Upper lobe of left lung (tissue), 6 donors: ENCODE data around the gene CLTC. TPM values are rescaled to one million over a fixed set of nuclear protein-coding genes. Genes with fewer than 3 reads are reported as not detected.

ENCODE experiments used
- ATAC-seq, 2 donors: fragments of 200-7000 bp; cut with Tn5 transposase; one replicate each; pipeline ENCODE4 v1.9.1; 2022; ENCODE audit warnings: mild to moderate bottlenecking in 2 of 2, moderate library complexity in 2 of 2; ENCODE audit not compliant: low FRiP score in 2 of 2
- DNase-seq, 2 donors: peaks; one replicate each; pipeline ENCODE4 v3.0.0-alpha.2; 2019 to 2020
- H3K27ac ChIP-seq, 4 donors: fragments of 200-600 bp; sonication (generic); one replicate each; pipeline ENCODE4 v1.5.1; 2016 to 2019
- H3K27me3 ChIP-seq, 4 donors: fragments of 200-600 bp; sonication (generic); one replicate each; pipeline ENCODE4 v1.5.1; 2017 to 2019
- H3K36me3 ChIP-seq, 4 donors: fragments of 200-600 bp; sonication (generic); one replicate each; pipeline ENCODE4 v1.5.1; 2016 to 2019
- H3K4me1 ChIP-seq, 4 donors: fragments of 200-600 bp; sonication (generic); one replicate each; pipeline ENCODE4 v1.5.1; 2018 to 2019
- H3K4me3 ChIP-seq, 4 donors: fragments of 200-600 bp; sonication (generic); one replicate each; pipeline ENCODE4 v1.5.1; 2017 to 2019; ENCODE audit warnings: mild to moderate bottlenecking in 2 of 4, moderate library complexity in 1 of 4
- H3K9me3 ChIP-seq, 4 donors: fragments of 200-600 bp; sonication (generic); one replicate each; pipeline ENCODE4 v1.5.1; 2018 to 2019
- CTCF ChIP-seq, 6 experiments: fragments of 450-650 bp in 4 of 6; fragments of 200-600 bp in 2 of 6; sonication (generic) in 2 of 6; IDR thresholded peaks; one replicate each; pipeline ENCODE4 v1.5.1; 2016 to 2019; ENCODE audit warnings: antibody characterized with exemption in 6 of 6
- EP300 ChIP-seq, 4 donors: sonication (generic); formaldehyde crosslinking; IDR thresholded peaks; one replicate each; pipeline ENCODE4 v1.5.1; 2017; ENCODE audit warnings: antibody characterized with exemption in 4 of 4, control low read depth in 2 of 4
- POLR2A ChIP-seq, 4 donors: fragments of 450-650 bp; IDR thresholded peaks; one replicate each; pipeline ENCODE4 v1.5.1; 2016 to 2017; ENCODE audit warnings: antibody characterized with exemption in 4 of 4, mild to moderate bottlenecking in 2 of 4
- POLR2AphosphoS5 ChIP-seq, 2 donors: sonication (generic); formaldehyde crosslinking; IDR thresholded peaks; one replicate each; pipeline ENCODE4 v1.5.1; 2017; ENCODE audit warnings: antibody characterized with exemption in 2 of 2
- WGBS, 2 donors: methylation state at CpG; one replicate each; pipeline ENCODE4 v1.1.5; 2017 to 2018; 5-methylcytosine and 5-hydroxymethylcytosine counted together
- total RNA-seq, 6 donors: library from RNA; depleted of rRNA in 4 of 6; stranded (reverse); fragments of >200 nt in 4 of 6; gene quantifications; one replicate each; pipeline versions ENCODE4 v1.1.0 to v1.2.1, GENCODE V29; 2016 to 2021
- donor health status: DM: no; HTN: no; CAD: no; lungs with moderate emphysema.
- donor health status: DM: no; HTN: yes; CAD: no; lungs with severe emphysema.

CLTC gene
- total RNA-seq, 6 donors from 2014 or later: 113 to 266 (median 192) TPM

- no peaks in the 10 kb centered on the region for H3K27me3 ChIP-seq
- TF ChIP-seq EP300 (IDR thresholded peaks at IDR 0.05): peak in 1 of 4 donors; percentile 39
- peak in 3 of 4 donors; percentile 62 to 90 (median 70) for TF ChIP-seq POLR2A (IDR thresholded peaks at IDR 0.05)
- peak in 1 of 6 experiments; percentile 8 for TF ChIP-seq CTCF (IDR thresholded peaks at IDR 0.05)
- TF ChIP-seq POLR2AphosphoS5 (IDR thresholded peaks at IDR 0.05): peak; percentile 88 to 90
- peak within 1 kb of the TSS; percentile 59 to 94 (median 69) for H3K4me3 ChIP-seq
- WGBS, 2 donors: 0 to 1% methylated on average over 24 to 32 of the region's 45 CpGs
- DNase-seq (peak; percentile 92 to 99), ATAC-seq (peak; percentile 99 to 100)
- peaks cover 37 to 59% (median 44%) of the 10 kb centered on the region in 4 donors for H3K4me1 ChIP-seq
- H3K27ac ChIP-seq: peak within 1 kb of the TSS; percentile 87 to 97 (median 92)
- peaks cover 0 to 8% (median 0%) of the 10 kb centered on the region in 4 donors for H3K36me3 ChIP-seq
- H3K9me3 ChIP-seq: no peaks in the 10 kb centered on the region
These were observed 87.7 kb downstream of the CLTC start, which contains the start of the genes PTRH2 and VMP1 for GRCh38 chr17:59707149-59707970. TSS of gene PTRH2 (minus strand) at chr17:59707430. CDS start at chr17:59697978, 9,452 bp downstream. TSS of gene VMP1 (plus strand) at chr17:59707654. CDS start at chr17:59731447, 23,793 bp downstream.

DNA sequence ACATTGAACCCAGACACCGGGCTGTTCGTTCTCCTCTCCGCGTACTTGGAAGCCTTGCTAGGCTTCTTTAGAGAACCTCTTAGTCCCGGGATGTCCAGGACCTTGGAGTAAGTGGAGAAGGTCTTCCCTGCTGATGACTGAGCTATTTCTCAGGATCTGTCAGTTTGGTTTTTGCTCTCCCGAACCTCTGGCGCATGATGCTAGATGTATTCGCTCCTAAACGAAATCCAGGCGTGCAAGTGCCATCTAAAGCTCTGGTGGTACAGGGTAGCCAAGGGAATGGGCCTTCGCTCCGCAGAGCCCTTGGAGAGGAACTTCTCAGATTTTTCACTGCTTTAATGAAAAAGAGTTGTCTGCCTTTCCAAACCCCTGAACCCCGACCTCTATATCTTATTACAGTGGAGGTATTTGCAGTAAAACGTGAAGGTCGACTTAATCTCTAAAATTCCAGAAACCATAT is 88.3 kb downstream of the CLTC start:
- peaks cover 0 to 2% (median 0%) of the 10 kb centered on the region in 4 donors for H3K36me3 ChIP-seq
- H3K4me3 ChIP-seq: peak overlapping the region; percentile 59 to 75 (median 69)
- DNase-seq: no peak
- TF ChIP-seq POLR2AphosphoS5 (IDR thresholded peaks at IDR 0.05) (no peak), EP300 (IDR thresholded peaks at IDR 0.05) (no peak), CTCF (IDR thresholded peaks at IDR 0.05) (no peak), POLR2A (IDR thresholded peaks at IDR 0.05) (no peak)
- peak overlapping the region; percentile 87 to 97 (median 92) for H3K27ac ChIP-seq
- H3K9me3 ChIP-seq: no peaks in the 10 kb centered on the region
- peaks cover 37 to 59% (median 45%) of the 10 kb centered on the region in 4 donors for H3K4me1 ChIP-seq
- ATAC-seq: peak in 1 of 2 donors; percentile 22
- WGBS, 2 donors: 1 to 5% methylated on average over 3 to 15 of the region's 15 CpGs
- H3K27me3 ChIP-seq: no peaks in the 10 kb centered on the region

GRCh38 chr17:59711936-59712335 is 92.2 kb downstream of the CLTC start:
- Histone ChIP-seq H3K36me3 (no peaks in the 10 kb centered on the region), H3K27ac (peak overlapping the region in 1 of 4 donors; percentile 9), H3K27me3 (no peaks in the 10 kb centered on the region), H3K9me3 (no peaks in the 10 kb centered on the region), H3K4me1 (peaks cover 19 to 29% (median 26%) of the 10 kb centered on the region in 4 donors), H3K4me3 (no peak overlapping the region)
- TF ChIP-seq POLR2A (IDR thresholded peaks at IDR 0.05) (no peak), EP300 (IDR thresholded peaks at IDR 0.05) (no peak), POLR2AphosphoS5 (IDR thresholded peaks at IDR 0.05) (no peak), CTCF (IDR thresholded peaks at IDR 0.05) (no peak)
- ATAC-seq (no peak), DNase-seq (no peak)

DNA sequence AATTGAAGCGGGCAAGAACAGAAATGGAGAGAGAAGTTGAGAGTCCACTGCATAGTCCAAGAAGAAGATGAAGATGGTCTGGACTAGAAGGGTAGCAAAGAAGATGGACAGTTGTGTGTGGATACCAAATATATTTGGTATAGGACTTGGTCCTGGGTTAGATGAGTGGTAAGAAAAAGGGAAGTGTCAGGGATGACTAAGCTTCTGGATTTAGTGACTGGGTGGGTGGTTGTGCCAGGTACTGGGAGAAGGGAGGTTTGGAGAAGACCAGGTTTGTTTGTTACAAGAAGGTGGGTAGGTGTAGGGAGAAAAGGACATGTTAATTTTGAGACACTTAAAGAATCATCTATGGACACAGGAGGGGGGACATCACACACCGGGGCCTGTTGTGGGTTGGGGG is 93.2 kb downstream of the CLTC start:
- no peaks in the 10 kb centered on the region for H3K9me3 ChIP-seq
- H3K4me1 ChIP-seq: peaks cover 19 to 29% (median 26%) of the 10 kb centered on the region in 4 donors
- H3K36me3 ChIP-seq: no peaks in the 10 kb centered on the region
- ATAC-seq (no peak), DNase-seq (no peak)
- H3K27me3 ChIP-seq: no peaks in the 10 kb centered on the region
- no peak for TF ChIP-seq POLR2A (IDR thresholded peaks at IDR 0.05)
- WGBS, 2 donors: 94 to 95% methylated on average over 1 to 2 of the region's 2 CpGs
- H3K4me3 ChIP-seq: no peak overlapping the region
- H3K27ac ChIP-seq: peak overlapping the region in 1 of 4 donors; percentile 9

DNA sequence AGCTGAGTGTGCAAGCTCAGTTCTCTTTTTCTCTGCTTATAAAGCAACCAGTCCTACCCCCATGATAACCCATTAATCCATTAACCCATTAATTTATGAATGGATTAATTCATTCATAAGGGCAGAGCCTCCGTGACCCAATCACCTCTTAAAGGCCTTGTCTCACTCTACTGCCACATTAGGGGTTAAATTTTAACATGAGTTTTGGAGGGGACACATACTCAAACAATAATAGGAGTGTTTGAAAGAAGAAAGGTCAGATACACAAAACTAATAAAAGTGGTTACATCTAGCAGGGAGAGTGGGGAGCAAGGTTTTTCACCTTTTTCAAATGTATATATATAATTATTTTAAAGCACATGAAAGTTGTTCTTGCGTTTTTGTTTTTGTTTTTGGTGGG is 94.6 kb downstream of the CLTC start:
- 82 to 83% methylated on average over 2 of the region's 2 CpGs for WGBS, 2 donors
- Histone ChIP-seq H3K27ac (no peak overlapping the region), H3K36me3 (no peaks in the 10 kb centered on the region), H3K27me3 (no peaks in the 10 kb centered on the region), H3K4me1 (peaks cover 10 to 19% (median 14%) of the 10 kb centered on the region in 4 donors), H3K4me3 (no peak overlapping the region), H3K9me3 (no peaks in the 10 kb centered on the region)
- no peak for ATAC-seq
- TF ChIP-seq CTCF (IDR thresholded peaks at IDR 0.05) (no peak), POLR2AphosphoS5 (IDR thresholded peaks at IDR 0.05) (no peak), EP300 (IDR thresholded peaks at IDR 0.05) (no peak), POLR2A (IDR thresholded peaks at IDR 0.05) (no peak)
- no peak for DNase-seq
